Kidney (tissue), 22 donors: ENCODE results near the gene JADE3. TPM values are rescaled to one million over a fixed set of nuclear protein-coding genes. Genes with fewer than 3 reads are reported as not detected.

ENCODE experiments used
- DNase-seq, 5 donors: peaks; one replicate each; pipeline ENCODE4 v3.0.0-alpha.2; 2013 to 2020
- FAIRE-seq: peaks from 2 replicates; lab custom pipeline; 2012; peaks lifted over from hg19 to GRCh38; lab: Jason Lieb, UNC
- H3K27ac ChIP-seq, 2 donors: one replicate each; pipeline ENCODE4 v1.7.0; 2013; ENCODE audit warnings: low read depth in 2 of 2, low read length in 2 of 2, inconsistent platforms in 1 of 2
- H3K27me3 ChIP-seq: one replicate; pipeline ENCODE4 v1.7.1; 2013; ENCODE audit warnings: low read length, inconsistent platforms; ENCODE audit not compliant: control insufficient read depth, insufficient read depth
- H3K36me3 ChIP-seq, 3 donors: one replicate each; pipeline versions ENCODE4 v1.7.0 to v1.7.1; 2013; ENCODE audit warnings: low read length in 3 of 3, control low read depth in 1 of 3, inconsistent platforms in 1 of 3; ENCODE audit not compliant: insufficient read depth in 3 of 3, control insufficient read depth in 2 of 3
- H3K4me1 ChIP-seq, 3 donors: one replicate each; pipeline versions ENCODE4 v1.7.0 to v1.7.1; 2013; ENCODE audit warnings: low read length in 3 of 3, inconsistent platforms in 1 of 3, low read depth in 1 of 3; ENCODE audit not compliant: control insufficient read depth in 2 of 3, insufficient read depth in 2 of 3
- H3K4me3 ChIP-seq, 3 donors: one replicate each; pipeline versions ENCODE4 v1.7.0 to v1.8.1; 2013; ENCODE audit warnings: low read length in 3 of 3, control low read depth in 1 of 3, inconsistent platforms in 1 of 3
- H3K9ac ChIP-seq, 3 donors: one replicate each; pipeline versions ENCODE4 v1.7.0 to v1.7.1; 2013; ENCODE audit warnings: low read length in 3 of 3, control low read depth in 1 of 3, inconsistent platforms in 1 of 3
- H3K9me3 ChIP-seq, 3 donors: one replicate each; pipeline versions ENCODE4 v1.7.0 to v1.7.1; 2013; ENCODE audit warnings: low read length in 3 of 3, control low read depth in 1 of 3, inconsistent platforms in 1 of 3; ENCODE audit not compliant: control insufficient read depth in 2 of 3, insufficient read depth in 1 of 3
- CTCF ChIP-seq: IDR thresholded peaks from 3 replicates; pipeline ENCODE4 v1.5.1; 2012; ENCODE audit warnings: mild to moderate bottlenecking, moderate library complexity, borderline replicate concordance; ENCODE audit not compliant: insufficient read depth; ENCODE audit errors: extremely low read depth
- intact Hi-C: fragments of 100-400 bp; cut with DNase I; formaldehyde crosslinking; loops from one replicate; pipeline ENCODE4 v1.11.1; 2022
- long read RNA-seq, 10 donors: library from polyadenylated mRNA in 1 of 10; unstranded in 1 of 10; transcript quantifications; one replicate each; pipeline ENCODE4 v2.0.0 and lab custom pipeline, GENCODE V29; 2021 to 2026
- polyA plus RNA-seq: library from polyadenylated mRNA; stranded (reverse); fragments of 350-450 nt; fragmentation: Illumina TruSeq; extraction: RNeasy Lipid Tissue Mini Kit (QIAGEN cat#74804); gene quantifications from one replicate; pipeline ENCODE4 v1.2.3, GENCODE V29; 2014; ENCODE audit warnings: low read depth, low replicate concordance; ENCODE audit not compliant: insufficient read depth
- total RNA-seq: library from RNA; stranded (reverse); fragmentation: NEBNext Ultra II Directional; extraction: Animal tissue kit (Norgen Biotek cat#: 25700); gene quantifications from one replicate; pipeline ENCODE4 v1.2.1, GENCODE V29; 2021
- donor health status: control.
- donor health status: control.
- donor health status: control.
- donor health status: control.
- donor health status: control.
- donor health status: DM: yes; HTN: yes; CAD: no.
- donor health status: Normal renal cell carcinoma (clear cell type).

Gene JADE3
- total RNA-seq (13.1 TPM), polyA plus RNA-seq (3.2 TPM)
- long read RNA-seq, donor 1, full-length matches to known transcripts = 3 of 3 reads
- long read RNA-seq, donor 1, partial matches to known transcripts = 0 of 3 reads
- long read RNA-seq, donor 1, other reads (novel, unspliced or antisense) = 0 of 3 reads
- long read RNA-seq, donor 2, full-length matches to known transcripts = 2 of 2 reads
- long read RNA-seq, donor 2, partial matches to known transcripts = 0 of 2 reads
- long read RNA-seq, donor 2, other reads (novel, unspliced or antisense) = 0 of 2 reads
- long read RNA-seq, donor 3, full-length matches to known transcripts = 3 of 3 reads
- long read RNA-seq, donor 3, partial matches to known transcripts = 0 of 3 reads
- long read RNA-seq, donor 3, other reads (novel, unspliced or antisense) = 0 of 3 reads
- long read RNA-seq, donor 4, full-length matches to known transcripts = 4 of 4 reads
- long read RNA-seq, donor 4, partial matches to known transcripts = 0 of 4 reads
- long read RNA-seq, donor 4, other reads (novel, unspliced or antisense) = 0 of 4 reads
- long read RNA-seq, donor 5, full-length matches to known transcripts = 1 of 1 reads
- long read RNA-seq, donor 5, partial matches to known transcripts = 0 of 1 reads
- long read RNA-seq, donor 5, other reads (novel, unspliced or antisense) = 0 of 1 reads
- long read RNA-seq, donor 6, full-length matches to known transcripts = 3 of 3 reads
- long read RNA-seq, donor 6, partial matches to known transcripts = 0 of 3 reads
- long read RNA-seq, donor 6, other reads (novel, unspliced or antisense) = 0 of 3 reads
- long read RNA-seq, donor 7, partial matches to known transcripts = 1 of 3 reads
- long read RNA-seq, donor 7, other reads (novel, unspliced or antisense) = 1 of 3 reads
- long read RNA-seq, donor 8, full-length matches to known transcripts = 2 of 2 reads
- long read RNA-seq, donor 8, partial matches to known transcripts = 0 of 2 reads
- long read RNA-seq, donor 8, other reads (novel, unspliced or antisense) = 0 of 2 reads
- long read RNA-seq, donor 9 = 0 reads
- long read RNA-seq, donor 10, full-length matches to known transcripts = 3 of 3 reads
- long read RNA-seq, donor 10, partial matches to known transcripts = 0 of 3 reads
- long read RNA-seq, donor 10, other reads (novel, unspliced or antisense) = 0 of 3 reads

- Histone ChIP-seq H3K27me3 (peaks cover 5% of the 10 kb centered on the region), H3K4me3 (peak within 1 kb of the TSS; percentile 37 to 73 (median 62)), H3K36me3 (no peaks in the 10 kb centered on the region), H3K9me3 (no peaks in the 10 kb centered on the region), H3K9ac (peak within 1 kb of the TSS in 1 of 3 donors; percentile 19), H3K27ac (peak within 1 kb of the TSS; percentile 17 to 43), H3K4me1 (peaks cover 0 to 2% (median 0%) of the 10 kb centered on the region in 3 donors)
- intact Hi-C loops = no loop called here
- no peak for TF ChIP-seq CTCF
- DNase-seq = peak; percentile 86 to 92 (median 90)
- no peak for FAIRE-seq
These were observed at the start of gene JADE3 for GRCh38 chrX:46912098-46912602. TSS of gene JADE3 (plus strand) at chrX:46912421. CDS start at chrX:46984895, 72,474 bp downstream.

GRCh38 chrX:46863072-46863471 is 49.1 kb upstream of the JADE3 start:
- no peaks in the 10 kb centered on the region for H3K4me1 ChIP-seq
- no peak for DNase-seq
- TF ChIP-seq CTCF = no peak

GRCh38 chrX:46864606-46865005 is 47.6 kb upstream of the JADE3 start:
- Histone ChIP-seq H3K4me1 (no peaks in the 10 kb centered on the region), H3K4me3 (no peak overlapping the region), H3K9me3 (no peaks in the 10 kb centered on the region), H3K27ac (no peak overlapping the region), H3K27me3 (no peaks in the 10 kb centered on the region), H3K36me3 (no peaks in the 10 kb centered on the region), H3K9ac (no peak overlapping the region)
- TF ChIP-seq CTCF = no peak
- intact Hi-C loops = no loop called here
- FAIRE-seq = no peak
- no peak for DNase-seq

More at GRCh38 chrX:46863072-46863471, 49.1 kb upstream of the JADE3 start:
- Histone ChIP-seq H3K9ac (no peak overlapping the region), H3K4me3 (no peak overlapping the region), H3K36me3 (no peaks in the 10 kb centered on the region), H3K27ac (no peak overlapping the region), H3K9me3 (no peaks in the 10 kb centered on the region), H3K27me3 (no peaks in the 10 kb centered on the region)
- intact Hi-C loops = no loop called here
- FAIRE-seq = no peak
